KMS-11 (cell line): ENCODE measurements around the gene SCG3.

Experiments used
- H2AFZ ChIP-seq: fragments of 200-600 bp; sonication (generic); 2 replicates; pipeline ENCODE4 v1.6.1; 2016; ENCODE audit warnings: antibody characterized with exemption, mixed run types, low read depth
- H3K27ac ChIP-seq: fragments of 200-600 bp; sonication (generic); 2 replicates; pipeline ENCODE4 v1.6.1; 2016; ENCODE audit warnings: mild to moderate bottlenecking, mixed run types
- H3K27me3 ChIP-seq: fragments of 200-600 bp; sonication (generic); 2 replicates; pipeline ENCODE4 v1.6.1; 2017; ENCODE audit warnings: mild to moderate bottlenecking, low read depth, mixed run types, moderate library complexity; ENCODE audit not compliant: insufficient read depth
- H3K36me3 ChIP-seq: fragments of 200-600 bp; sonication (generic); 2 replicates; pipeline ENCODE4 v1.6.1; 2017; ENCODE audit warnings: mild to moderate bottlenecking, mixed run types; ENCODE audit not compliant: insufficient read depth
- H3K4me1 ChIP-seq: fragments of 200-600 bp; sonication (generic); 2 replicates; pipeline ENCODE4 v1.6.1; 2016; ENCODE audit warnings: mild to moderate bottlenecking, low read depth, mixed run types; ENCODE audit not compliant: poor library complexity, severe bottlenecking
- H3K4me2 ChIP-seq: fragments of 200-600 bp; sonication (generic); 2 replicates; pipeline ENCODE4 v1.7.0; 2016; ENCODE audit warnings: mild to moderate bottlenecking, mixed run types
- H3K4me3 ChIP-seq: fragments of 200-600 bp; sonication (generic); IDR thresholded peaks from 2 replicates; pipeline ENCODE4 v1.6.1; 2017; ENCODE audit warnings: low read depth, low read length, mixed read lengths; ENCODE audit not compliant: insufficient read depth
- H3K79me2 ChIP-seq: fragments of 200-600 bp; sonication (generic); 2 replicates; pipeline ENCODE4 v1.6.1; 2016; ENCODE audit warnings: low read depth, mixed run types; ENCODE audit not compliant: insufficient read depth
- H3K9ac ChIP-seq: fragments of 200-600 bp; sonication (generic); 2 replicates; pipeline ENCODE4 v1.6.1; 2016; ENCODE audit warnings: mild to moderate bottlenecking, mixed run types
- H4K20me1 ChIP-seq: fragments of 200-600 bp; sonication (generic); 2 replicates; pipeline ENCODE4 v1.6.1; 2016; ENCODE audit warnings: mild to moderate bottlenecking, mixed run types; ENCODE audit not compliant: insufficient read depth
- CTCF ChIP-seq: fragments of 200-600 bp; sonication (generic); conservative IDR thresholded peaks from 2 replicates; pipeline ENCODE4 v1.6.1; 2017; ENCODE audit warnings: low read depth, mild to moderate bottlenecking, antibody characterized with exemption, low read length, moderate library complexity, mixed read lengths

Gene SCG3

GRCh38 chr15:51702710-51703109, 21.4 kb downstream of the SCG3 start:
- Histone ChIP-seq H3K4me3 (no peak overlapping the region), H3K36me3 (no peaks in the 10 kb centered on the region), H3K27me3 (no peaks in the 10 kb centered on the region), H3K9ac (no peak overlapping the region), H4K20me1 (no peaks in the 10 kb centered on the region), H3K79me2 (no peaks in the 10 kb centered on the region), H3K4me2 (no peak overlapping the region), H2AFZ (no peak overlapping the region), H3K4me1 (no peaks in the 10 kb centered on the region), H3K27ac (no peak overlapping the region)
- TF ChIP-seq CTCF: no peak

GRCh38 chr15:51706291-51706690, 25.0 kb downstream of the SCG3 start:
- Histone ChIP-seq H3K27ac (no peak overlapping the region), H3K27me3 (no peaks in the 10 kb centered on the region), H3K4me1 (no peaks in the 10 kb centered on the region), H2AFZ (no peak overlapping the region), H3K9ac (no peak overlapping the region), H3K4me3 (no peak overlapping the region), H3K79me2 (no peaks in the 10 kb centered on the region), H3K4me2 (no peak overlapping the region), H4K20me1 (no peaks in the 10 kb centered on the region), H3K36me3 (no peaks in the 10 kb centered on the region)
- no peak for TF ChIP-seq CTCF

- Histone ChIP-seq H3K4me2 (no peak overlapping the region), H4K20me1 (no peaks in the 10 kb centered on the region), H3K9ac (no peak overlapping the region), H2AFZ (no peak overlapping the region), H3K27me3 (no peaks in the 10 kb centered on the region), H3K79me2 (no peaks in the 10 kb centered on the region), H3K4me1 (no peaks in the 10 kb centered on the region), H3K4me3 (no peak overlapping the region), H3K36me3 (no peaks in the 10 kb centered on the region), H3K27ac (no peak overlapping the region)
- no peak for TF ChIP-seq CTCF
Measured at GRCh38 chr15:51706926-51707608, 25.8 kb downstream of the SCG3 start.

DNA sequence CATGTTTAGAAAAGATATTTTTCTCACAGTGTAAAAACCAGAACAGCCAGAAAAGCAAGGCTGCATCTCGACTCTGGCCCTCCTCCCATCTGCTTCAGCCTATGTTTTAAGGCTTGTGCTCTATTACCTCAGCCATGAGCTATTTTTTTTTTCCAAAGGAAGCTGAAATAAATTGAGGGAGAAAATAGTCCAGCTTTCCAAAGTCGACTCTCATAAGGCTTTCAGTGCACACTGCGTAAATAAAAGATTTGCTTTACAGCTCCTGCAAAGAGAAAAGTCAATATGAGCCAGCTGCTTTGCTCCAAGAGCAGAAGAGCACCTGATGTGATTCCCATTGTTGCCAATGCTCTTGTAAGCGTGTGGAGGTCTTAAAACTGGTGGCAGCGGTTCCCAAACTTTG, 26.7 kb downstream of the SCG3 start:
- Histone ChIP-seq H3K36me3 (no peaks in the 10 kb centered on the region), H3K9ac (no peak overlapping the region), H3K27me3 (no peaks in the 10 kb centered on the region), H3K4me3 (no peak overlapping the region), H3K4me1 (no peaks in the 10 kb centered on the region), H3K79me2 (no peaks in the 10 kb centered on the region), H3K4me2 (no peak overlapping the region), H2AFZ (no peak overlapping the region), H4K20me1 (no peaks in the 10 kb centered on the region), H3K27ac (no peak overlapping the region)
- TF ChIP-seq CTCF: no peak
